DMS79 (cell line): ENCODE measurements around the gene HMCN1.

Source experiments
- DNase-seq: peaks from one replicate; lab custom pipeline; 2025; lab: John Stamatoyannopoulos, UW

HMCN1 gene

DNA sequence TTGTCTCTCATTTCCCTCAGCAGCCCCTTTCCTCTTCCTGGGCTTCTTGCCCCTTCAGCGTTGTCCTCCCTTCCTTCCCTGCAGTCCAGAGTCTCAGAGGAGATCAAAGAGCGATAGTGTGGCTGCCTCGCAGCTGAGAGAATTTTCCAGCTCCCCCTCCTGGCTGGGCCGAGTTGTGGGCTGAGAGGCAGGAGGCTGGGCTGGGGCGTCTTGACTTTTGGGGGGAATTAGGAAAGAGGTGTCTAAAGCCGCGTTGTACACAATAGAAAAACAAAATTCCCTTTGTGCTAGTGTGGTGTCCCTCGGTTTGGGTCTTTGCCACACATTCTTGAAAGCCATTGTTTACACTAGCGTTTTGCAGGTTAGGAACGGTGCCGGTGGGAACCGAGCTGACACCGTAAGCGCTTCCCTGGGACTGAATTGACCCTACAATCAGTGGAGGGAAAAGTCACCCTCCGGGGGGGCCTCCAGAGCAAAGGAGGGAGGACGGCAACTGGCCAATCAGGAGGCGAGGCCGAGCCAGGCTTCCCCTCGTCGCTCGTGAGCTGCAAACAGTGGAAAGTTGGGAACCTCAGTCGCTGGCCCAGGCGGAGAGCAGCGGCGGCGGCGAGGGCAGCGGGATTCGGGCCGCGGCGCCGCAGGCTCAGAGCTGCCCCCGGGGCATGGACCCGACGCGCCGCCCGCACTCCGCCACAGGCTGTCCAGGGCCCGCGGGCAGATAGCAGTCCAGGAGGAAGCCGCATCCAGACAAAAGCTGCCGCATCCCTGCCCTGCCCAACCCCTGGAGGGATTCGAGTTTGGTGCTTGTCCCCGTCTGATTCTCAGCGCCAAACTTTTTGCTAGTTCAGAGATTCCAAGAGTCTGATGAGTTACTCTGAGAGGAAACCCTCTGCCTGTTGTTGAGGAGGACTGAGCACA lies at the start of gene HMCN1:
TSS of gene HMCN1 (plus strand) at position 574 of the 918 bp plus-strand sequence. CDS start 389 bp downstream, outside the sequence.
- DNase-seq = peak; percentile 7

DNA sequence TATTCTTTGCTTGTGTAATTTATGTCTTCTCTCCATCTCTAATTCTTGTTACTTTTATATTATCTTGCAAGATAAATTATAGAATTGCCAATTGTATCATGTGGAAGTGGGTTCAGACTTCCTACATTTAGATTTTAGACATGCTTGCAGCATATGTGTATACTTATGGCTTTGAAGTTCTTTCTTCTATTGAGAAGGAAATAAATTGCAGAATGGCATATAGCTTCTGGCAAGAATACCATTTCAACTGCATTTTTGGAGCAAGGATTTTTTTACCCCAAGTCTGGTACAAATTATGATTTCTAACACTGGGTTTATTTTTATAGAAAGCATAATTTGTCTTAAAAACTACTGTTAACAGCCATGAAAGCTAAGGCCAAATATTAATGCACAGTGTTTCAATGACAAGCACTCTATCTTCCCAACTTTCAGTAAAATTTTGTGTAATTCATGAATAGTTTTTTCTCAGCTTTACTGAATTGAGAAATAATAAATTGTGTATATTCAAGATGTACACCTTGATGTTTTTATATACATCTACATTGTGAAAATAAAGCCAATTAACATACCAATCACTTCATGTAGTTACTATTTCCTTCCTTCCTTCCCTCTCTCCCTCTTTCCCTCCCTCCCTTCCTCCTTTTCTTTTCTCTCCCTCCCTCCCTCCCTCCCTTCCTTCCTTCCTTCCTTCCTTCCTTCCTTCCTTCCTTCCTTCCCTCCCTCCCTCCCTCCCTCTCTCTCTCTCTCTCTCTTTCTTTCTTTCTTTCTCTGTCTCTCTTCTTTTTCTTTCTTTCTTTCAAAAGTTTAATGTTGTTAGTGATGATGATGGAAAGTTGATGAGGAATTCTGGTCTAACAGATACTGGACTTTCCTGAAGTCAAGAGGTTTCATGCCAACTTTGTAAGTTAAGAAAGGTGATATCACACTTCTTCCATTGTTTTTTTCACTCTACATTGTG lies 47.1 kb upstream of the HMCN1 start:
- DNase-seq = no peak

DNA sequence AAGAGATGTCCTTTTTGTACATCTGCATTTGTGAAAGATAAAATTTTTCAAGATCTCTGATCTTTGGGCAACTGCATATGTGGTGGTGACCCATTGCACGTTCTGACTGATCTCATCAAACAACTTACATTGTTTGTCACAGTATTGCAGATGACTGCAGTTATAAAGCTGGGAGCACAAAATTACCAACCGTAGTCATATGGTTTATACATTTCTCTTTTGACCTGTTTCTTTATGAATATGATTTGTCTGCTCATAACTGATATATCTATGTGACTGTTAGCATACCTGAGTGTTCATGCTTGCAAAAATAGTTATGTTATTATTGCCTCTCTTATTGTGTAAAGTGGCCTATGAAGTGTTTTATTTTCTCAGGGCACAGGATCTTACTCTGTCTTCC lies 43.7 kb upstream of the HMCN1 start:
- DNase-seq = no peak

DNA sequence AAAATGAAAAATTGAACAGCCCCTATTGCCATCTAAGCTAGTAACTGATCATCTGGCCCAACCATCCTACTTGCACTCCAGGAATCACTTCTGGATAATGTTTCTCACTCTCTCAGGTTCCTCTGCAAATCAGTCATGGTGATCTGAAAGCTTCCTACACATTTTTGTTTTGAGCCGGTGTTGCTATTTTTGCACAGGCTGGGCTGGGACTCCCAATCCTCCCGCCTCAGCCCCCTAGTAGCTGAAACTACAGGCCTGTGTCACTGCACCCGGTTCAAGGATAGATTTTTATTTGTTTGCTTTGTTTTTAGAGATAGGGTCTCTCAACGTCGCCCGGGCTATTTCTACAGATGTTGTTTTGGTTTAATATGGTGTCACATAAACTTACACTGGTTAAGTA lies 40.5 kb upstream of the HMCN1 start:
- no peak for DNase-seq

DNA sequence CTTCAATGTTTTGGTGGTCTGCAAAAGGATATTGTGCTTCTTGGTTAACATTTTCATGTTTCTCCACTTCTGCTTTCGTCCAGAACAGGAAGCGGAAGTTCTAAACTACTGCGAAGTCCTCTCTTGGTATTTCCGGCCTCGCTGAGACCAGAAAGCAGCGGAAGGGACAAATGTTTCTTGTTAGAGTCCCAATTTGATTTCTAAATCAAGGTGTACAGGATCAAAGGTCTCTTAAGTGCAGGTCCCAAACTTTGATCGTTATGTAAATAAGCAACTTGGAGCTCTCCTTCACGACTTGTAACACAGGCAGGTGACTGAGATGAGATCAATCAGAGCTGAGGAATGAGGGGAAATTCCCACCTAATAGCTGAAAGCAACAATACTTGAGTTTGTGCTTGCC lies 40.1 kb upstream of the HMCN1 start:
- no peak for DNase-seq

DNA sequence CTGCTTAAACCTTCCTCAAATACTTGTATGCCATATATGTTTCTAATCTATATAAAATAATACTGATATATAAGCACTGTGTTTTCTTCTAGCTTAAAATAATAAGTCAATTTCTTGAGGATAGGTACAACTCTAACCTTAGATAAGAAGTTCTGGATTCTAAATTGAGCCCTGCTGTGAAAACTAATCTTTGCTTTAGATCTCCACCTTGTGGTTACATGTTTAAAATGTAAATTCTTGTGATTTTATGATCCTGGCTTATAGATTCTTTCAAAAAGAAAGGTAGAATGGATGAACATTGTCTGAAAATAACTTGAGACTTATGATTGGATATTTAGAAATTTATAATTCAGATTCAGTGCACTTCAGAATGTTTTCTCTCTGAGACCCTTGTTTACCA lies 38.9 kb upstream of the HMCN1 start:
- no peak for DNase-seq

DNA sequence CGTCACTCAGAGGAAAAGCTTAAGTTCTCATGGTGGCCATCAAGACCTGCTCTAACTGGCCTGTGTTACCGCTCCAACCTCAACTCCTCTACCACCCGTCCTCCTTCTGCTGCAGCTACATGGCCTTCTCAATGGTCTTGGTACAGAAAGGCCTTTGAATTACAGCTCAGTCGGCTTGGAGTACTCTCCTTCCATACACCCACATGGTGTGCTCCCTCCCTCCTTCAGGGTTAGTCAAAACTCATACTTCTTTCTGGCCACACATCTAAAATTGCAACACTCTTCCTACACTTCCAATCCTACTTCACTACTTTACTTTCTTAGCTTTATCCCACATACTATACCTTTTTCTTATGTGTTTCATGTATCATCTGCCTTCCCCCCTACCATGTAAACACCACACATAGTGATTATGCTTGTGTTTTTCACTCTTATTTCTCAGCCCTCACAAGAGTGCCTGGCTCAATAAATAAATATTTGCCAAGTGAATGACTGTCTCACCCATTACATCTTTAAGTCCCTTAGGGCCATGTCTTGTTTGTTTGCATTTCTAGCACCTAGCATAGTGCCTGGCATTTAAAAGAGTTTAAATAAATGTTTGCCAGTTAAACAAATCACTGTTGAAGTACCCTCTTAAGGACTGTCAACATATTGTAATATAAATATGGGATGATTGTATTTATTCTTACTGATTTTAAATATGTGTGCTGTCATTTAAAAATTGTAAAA lies 37.6 kb upstream of the HMCN1 start:
- DNase-seq = no peak

DNA sequence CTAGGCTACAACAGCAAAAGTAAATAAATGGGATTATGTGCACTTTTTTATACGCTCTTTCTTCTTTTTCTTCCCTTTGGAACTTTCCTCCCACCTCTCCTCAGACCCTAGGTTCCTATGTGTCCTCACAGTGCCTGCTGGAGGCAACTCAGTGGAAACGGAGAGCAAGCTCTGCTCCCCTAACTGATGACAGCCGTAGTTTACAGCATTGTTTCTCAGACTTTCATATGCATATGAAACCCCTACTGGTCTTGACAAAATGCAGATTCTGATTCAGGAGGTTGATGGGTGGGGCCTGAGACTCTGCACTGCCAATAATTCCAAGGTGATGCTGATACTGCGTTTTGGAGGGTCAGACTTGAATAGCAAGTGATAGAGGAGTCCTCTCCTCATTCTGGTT lies 34.3 kb upstream of the HMCN1 start:
- DNase-seq = no peak

DNA sequence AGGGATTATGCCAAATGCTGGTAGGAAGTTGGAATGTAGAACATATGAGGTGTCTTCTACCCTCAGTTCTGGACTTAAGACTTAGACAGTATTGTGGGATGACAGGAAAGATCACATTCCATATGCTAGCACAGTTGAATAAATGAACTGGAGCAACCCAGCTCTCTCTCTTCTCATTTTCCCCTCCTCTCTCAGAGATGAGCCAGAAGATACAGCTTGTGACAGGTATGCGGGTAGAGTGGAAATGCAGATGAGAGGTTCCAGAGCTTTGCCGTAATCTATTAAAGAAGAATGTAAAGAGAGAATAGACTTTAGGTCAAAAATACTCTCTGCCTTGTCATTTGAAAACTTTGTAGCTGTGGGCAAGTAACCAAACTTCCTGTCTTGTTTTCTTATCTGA lies 32.5 kb upstream of the HMCN1 start:
- DNase-seq = no peak

DNA sequence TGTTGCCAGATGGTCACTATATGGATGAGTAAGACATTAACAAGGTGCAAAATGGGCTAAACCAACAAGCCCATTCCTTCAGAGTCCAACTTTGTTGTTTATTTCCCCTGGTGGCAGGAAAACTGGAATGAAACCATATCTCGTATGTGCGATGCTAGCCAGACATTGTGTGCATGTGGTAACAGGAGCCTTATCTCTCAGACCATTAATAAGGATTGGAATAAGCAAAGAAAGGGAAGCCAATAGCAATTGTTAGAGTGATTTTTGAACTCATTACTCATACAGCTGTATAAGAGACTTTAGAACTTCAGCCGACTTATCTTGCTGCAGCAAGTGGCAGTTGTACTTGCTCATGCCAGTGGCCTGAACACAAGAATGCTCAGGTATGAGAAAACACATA lies 30.0 kb upstream of the HMCN1 start:
- DNase-seq = no peak

DNA sequence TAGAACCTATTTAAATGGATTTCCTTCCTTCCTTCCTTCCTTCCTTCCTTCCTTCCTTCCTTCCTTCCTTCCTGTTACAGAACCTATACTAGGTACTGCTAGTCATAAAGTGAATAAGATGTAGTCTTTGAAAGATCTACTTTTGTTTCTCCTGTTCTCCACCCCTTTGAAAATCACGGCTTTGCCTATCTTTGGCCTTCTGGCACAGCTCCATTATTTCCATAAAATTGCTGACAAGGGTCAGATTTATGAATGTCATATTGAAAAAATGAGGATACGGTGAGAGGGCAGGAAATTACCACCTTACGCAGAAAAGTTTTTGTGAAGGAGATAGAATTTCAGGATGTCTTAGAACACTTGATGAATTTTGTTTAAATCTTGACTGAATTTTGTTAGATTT lies 18.1 kb upstream of the HMCN1 start:
- no peak for DNase-seq

DNA sequence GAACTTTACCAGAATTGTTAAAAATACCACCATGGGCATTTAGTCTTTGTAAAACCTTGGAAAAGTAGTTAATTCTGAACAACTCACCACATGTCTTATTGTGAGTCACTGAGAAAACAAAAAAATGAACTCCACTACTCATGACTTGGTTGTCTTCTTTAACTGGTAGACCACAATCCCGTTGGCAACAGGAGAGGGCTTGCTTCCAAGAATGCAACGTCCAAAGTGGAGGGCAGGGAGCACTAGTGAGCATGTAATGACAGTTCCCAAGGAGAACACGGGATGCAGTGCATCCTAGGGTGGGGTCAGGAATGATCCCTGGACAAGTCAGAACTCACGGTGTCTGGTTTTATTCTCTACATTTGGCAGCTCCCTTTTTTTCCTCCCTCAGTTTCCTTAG lies 15.2 kb upstream of the HMCN1 start:
- DNase-seq = no peak

DNA sequence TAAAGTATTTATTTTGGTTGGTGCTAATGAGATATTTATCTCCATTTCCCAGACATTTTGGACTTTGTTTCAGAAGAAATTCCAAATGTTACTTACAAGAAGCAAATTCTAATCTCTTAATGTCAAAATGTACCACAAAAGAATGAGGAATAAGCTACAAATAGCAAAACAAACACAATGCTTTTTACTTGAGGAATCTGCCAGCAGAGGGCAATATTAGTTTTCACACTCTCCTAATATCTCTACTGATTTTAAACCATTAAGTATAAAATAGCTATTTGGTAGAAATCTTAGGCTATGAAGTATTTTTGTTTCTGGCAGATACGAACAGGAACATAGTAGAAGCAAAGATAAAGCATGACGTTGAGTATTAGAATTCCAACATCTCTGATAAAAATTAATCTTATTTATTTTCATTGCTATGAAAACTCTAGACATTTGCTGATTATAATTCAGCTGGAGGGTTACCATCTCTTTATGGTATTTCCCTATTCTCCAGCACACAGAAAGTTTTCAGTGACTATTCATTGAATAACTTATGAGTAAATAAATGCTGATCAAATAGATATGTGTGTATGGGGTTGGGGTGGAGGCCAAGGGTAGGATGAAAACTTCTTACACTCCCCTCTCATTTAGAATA lies 13.4 kb upstream of the HMCN1 start:
- DNase-seq = no peak

DNA sequence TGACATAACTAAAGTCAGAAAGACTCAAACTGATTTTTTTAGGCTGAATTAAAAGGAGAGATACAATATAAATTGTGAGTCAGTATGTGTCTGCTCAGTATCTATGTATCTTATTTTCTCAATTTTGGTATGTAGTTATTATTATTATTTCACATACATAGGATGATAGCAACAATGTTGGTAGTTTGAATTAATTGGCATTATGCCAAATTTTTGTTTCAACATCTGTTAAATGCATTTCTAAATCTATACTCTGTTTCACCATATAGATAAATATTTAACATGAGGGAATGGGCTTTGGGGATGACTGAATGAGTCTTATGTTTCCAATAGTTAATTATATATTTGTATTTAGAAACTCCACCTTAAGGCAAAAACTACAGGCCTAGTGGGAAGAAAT lies 12.6 kb upstream of the HMCN1 start:
- DNase-seq = no peak

DNA sequence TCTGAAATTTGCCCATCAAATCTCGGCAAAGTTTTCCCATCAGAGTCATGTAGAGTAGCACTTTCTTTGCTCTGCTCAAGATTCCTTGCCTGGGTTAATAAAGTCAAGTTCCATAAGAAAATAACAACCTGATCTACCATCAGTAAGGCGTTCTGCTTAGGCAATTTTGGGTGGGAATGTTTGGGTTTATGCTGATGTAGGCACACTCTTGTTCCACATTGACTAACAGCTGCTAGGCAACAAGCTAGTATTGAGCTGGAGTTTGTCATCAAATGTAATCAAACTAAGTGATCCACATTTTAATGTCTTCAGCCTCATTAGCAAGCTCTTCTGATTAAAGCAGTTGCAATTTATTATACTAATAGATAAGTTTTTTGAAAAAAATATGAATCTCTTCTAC lies 12.1 kb upstream of the HMCN1 start:
- no peak for DNase-seq

DNA sequence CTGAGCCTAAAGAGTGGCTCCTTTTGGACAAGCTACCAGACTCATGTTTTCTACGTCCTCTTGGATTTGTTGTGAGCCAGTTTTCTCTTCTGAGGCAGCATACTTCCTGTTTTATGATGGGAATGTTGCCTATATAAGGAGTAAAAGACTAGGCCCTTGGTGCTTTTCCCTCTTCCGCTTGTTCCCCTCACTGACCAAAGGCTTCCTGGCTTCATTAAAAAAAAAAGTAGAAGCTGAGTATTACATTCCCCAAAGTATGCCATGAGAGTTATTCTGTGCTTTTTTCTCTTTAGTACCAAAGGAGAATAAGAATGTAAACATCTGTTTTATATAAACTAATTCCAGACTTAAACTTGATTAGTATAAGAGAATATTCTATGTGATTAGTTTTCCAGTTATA lies 6.5 kb upstream of the HMCN1 start:
- no peak for DNase-seq

DNA sequence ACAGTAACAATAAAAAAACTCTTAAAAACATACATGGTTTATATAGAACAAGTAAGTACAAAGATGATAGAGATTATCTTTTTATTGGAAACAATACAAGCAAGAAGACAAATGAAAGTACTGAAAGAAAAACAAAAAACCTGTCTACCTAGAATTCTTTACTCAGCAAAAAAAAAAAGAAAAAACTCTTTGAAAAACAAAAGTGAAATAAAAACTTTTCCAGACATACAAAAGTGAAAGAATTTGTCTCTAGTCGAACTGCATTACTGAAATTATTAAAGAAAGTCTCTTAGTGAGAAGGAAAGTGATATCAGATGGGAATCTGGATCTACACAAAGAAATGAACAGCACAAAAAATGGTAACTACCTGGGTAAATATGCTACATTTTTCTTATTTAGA lies 2.7 kb upstream of the HMCN1 start:
- no peak for DNase-seq

DNA sequence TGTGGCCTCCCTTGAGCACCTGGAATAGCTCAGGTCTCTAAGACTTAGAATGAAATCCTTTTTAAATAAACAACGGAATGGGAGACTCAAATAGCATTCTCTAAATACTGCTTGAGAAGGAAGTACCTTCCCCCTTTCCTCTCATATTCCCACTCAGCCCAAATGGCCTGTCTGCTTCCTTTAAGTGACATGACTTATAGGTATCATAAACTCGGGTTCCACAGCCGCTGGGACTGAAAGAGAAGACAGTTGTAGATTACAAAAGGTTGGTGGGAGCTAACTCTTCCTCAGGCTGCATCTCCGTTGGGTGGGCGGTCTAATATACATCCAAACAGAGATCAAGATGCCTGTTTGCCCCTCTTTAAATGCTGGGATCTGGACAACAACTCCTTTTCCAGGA lies 1.2 kb upstream of the HMCN1 start:
- DNase-seq = no peak

DNA sequence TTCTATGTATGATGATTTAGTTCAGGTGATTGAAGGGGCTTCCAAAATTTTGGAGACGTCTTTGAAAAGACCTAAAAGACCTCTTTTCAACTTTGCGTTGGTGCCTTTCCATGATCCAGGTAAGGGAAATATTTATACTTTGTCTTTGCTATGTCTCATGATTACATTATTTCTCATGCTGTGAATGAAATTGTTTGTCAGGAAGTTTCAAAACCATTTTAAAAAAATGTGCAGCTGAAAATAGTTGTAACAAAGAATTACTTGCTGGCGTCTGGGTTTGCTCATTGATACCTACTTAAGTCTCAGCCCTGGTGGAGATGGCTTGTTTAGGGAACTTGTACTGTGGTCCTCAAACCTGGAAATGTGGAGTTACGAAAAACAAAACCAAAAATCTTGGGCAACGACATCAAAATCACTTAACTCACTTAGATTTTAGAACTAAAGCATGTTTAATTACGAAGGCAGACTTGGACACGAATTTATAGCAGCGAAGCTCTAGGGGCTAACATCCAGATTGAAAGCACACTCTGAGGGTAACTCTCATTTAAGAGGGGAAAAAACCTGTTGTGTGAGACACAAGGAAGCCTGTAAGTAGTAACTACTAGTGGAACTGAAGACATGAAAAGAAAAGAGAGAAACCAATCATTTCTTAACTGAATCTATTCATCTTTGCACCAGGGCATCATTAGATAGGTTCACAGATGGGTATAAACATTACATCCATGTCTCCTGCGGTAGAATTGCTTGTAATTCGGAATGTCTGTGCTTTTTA lies 924 bp downstream of the HMCN1 start:
- DNase-seq = no peak

DNA sequence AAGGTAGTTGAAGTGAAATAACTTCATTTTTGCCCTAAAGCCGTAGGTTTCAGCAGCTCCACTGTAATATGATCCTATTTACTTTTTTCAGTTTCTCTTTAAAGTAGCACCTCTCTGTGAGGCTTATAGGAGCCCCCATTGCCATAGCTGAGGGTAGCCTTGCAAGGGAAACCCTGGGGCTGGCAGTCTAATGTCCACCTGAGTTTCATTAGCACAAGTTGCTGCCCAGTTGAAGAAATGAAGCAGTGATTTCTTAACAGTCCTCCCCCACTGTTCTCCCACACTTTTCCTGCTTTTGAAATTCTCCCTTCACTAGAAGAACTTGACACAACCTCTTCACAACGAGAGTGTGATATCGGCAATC lies 1.5 kb downstream of the HMCN1 start:
- no peak for DNase-seq

DNA sequence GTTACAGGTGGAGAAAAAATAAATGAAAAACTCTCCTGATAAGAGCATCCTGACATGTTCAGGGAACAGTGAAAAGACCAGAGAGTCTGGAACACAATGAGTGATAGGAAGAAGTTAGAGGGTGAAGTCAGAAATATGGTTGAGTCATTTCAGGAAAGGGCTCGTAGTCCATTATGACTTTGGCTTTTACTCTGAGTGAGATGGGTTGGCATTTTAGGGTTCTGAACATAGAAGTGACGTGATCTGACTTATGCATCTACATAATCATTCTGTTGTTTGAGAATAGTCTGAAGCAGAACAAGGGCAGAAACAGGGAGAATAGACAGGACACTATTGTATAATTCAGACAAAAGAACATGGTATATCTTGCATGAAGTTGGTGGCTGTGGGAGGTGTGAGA lies 5.8 kb downstream of the HMCN1 start:
- DNase-seq = no peak
